Measurements from ENCODE around the gene ZBTB40. TPM values are rescaled to one million over a fixed set of nuclear protein-coding genes. Genes with fewer than 3 reads are reported as not detected.
A peak's percentile ranks its signal among the peaks of the same experiment; 100 is the strongest.

Gene ZBTB40
- total and polyA plus RNA-seq, 9 of the 15 experiments (the other 6 are each of a cell fraction or from before 2014, with no cell fraction given): 2.6 to 26.0 (median 18.8) TPM

GRCh38 chr1:22416555-22417454 is 34.8 kb upstream of the ZBTB40 start (continued):
- TF ChIP-seq MNT (conservative IDR thresholded peaks at IDR 0.05) (no peak), TOE1 (IDR thresholded peaks at IDR 0.05; ENCODE audit: borderline replicate concordance) (no peak), TOE1 (CRISPR knock-in tag; IDR thresholded peaks at IDR 0.05; ENCODE audit: borderline replicate concordance, low read depth) (no peak), RUNX1 (IDR thresholded peaks at IDR 0.05; ENCODE audit: low read depth) (peak; percentile 79; the same call in 1 of the 2 replicates), CHD4 (IDR thresholded peaks at IDR 0.05; ENCODE audit: insufficient read depth, insufficient replicate concordance, low read depth, low read length, poor library complexity, severe bottlenecking) (peak; percentile 14), ZC3H4 (CRISPR knock-in tag; IDR thresholded peaks at IDR 0.05; ENCODE audit: borderline replicate concordance) (no peak), THAP12 (CRISPR knock-in tag; IDR thresholded peaks at IDR 0.05) (no peak), ZBTB11 (CRISPR knock-in tag; IDR thresholded peaks at IDR 0.05) (no peak), AFF4 (CRISPR knock-in tag; IDR thresholded peaks at IDR 0.05) (no peak), ZNF780A (CRISPR knock-in tag; IDR thresholded peaks at IDR 0.05) (no peak), CXXC5 (CRISPR knock-in tag; IDR thresholded peaks at IDR 0.05) (0 out of 2 replicates have a peak, but pooled peaks have one; percentile 12), ZNF184 (CRISPR knock-in tag; IDR thresholded peaks at IDR 0.05) (no peak)

All from K562 (cell line).